ENCODE results near the gene TMEM201.
A peak's percentile ranks its signal among the peaks of the same experiment; 100 is the strongest.

TMEM201 gene

GRCh38 chr1:9586147-9586766 lies 2.5 kb upstream of the TMEM201 start:
- no peak for DNase-seq

- DNase-seq: peak; percentile 23 to 31
Observed at GRCh38 chr1:9589144-9589718, 520 bp downstream of the TMEM201 start.

GRCh38 chr1:9589719-9590157 lies 1.0 kb downstream of the TMEM201 start:
- DNase-seq: no peak

GRCh38 chr1:9590201-9590600 lies 1.5 kb downstream of the TMEM201 start:
- DNase-seq: no peak

- no peak for DNase-seq
Observed at GRCh38 chr1:9590945-9591668, 2.4 kb downstream of the TMEM201 start.

- DNase-seq: no peak
Observed at GRCh38 chr1:9591669-9592509, 3.2 kb downstream of the TMEM201 start.

- DNase-seq: no peak
Observed at GRCh38 chr1:9592510-9593075, 3.9 kb downstream of the TMEM201 start.

- DNase-seq: no peak
Observed at GRCh38 chr1:9593147-9593491, 4.4 kb downstream of the TMEM201 start.

- peak; percentile 25 to 53 for DNase-seq
Observed at GRCh38 chr1:9593492-9594465, 5.1 kb downstream of the TMEM201 start.

GRCh38 chr1:9594471-9595155 lies 5.9 kb downstream of the TMEM201 start:
- DNase-seq: no peak

GRCh38 chr1:9595156-9595967 lies 6.7 kb downstream of the TMEM201 start:
- DNase-seq: no peak

GRCh38 chr1:9595968-9596340 lies 7.2 kb downstream of the TMEM201 start:
- no peak for DNase-seq

- DNase-seq: no peak
Observed at GRCh38 chr1:9596415-9597123, 7.9 kb downstream of the TMEM201 start.

GRCh38 chr1:9597361-9598315 lies 8.9 kb downstream of the TMEM201 start:
- DNase-seq: no peak

- no peak for DNase-seq
Observed at GRCh38 chr1:9598316-9598700, 9.6 kb downstream of the TMEM201 start.

GRCh38 chr1:9599741-9600140 lies 11.0 kb downstream of the TMEM201 start:
- DNase-seq: no peak

GRCh38 chr1:9600861-9601834 lies 12.4 kb downstream of the TMEM201 start:
- DNase-seq: no peak
